Endothelial cell of umbilical vein (primary cell): Measurements from ENCODE around the gene VANGL1. TPM values are rescaled to one million over a fixed set of nuclear protein-coding genes. Genes with fewer than 3 reads are reported as not detected.

ENCODE experiments used
- BruUV-seq: library from RNA; stranded (reverse); fragments of 400-500 nt; replicated peaks from 2 replicates; lab custom pipeline; 2021; lab: Mats Ljungman, UMichigan
- CTCF ChIA-PET: fragments of 300-600, 350-600 bp; sonication (Branson Sonifier 250); formaldehyde crosslinking; loops from one replicate; lab custom pipeline; 2021; ENCODE audit warnings: antibody characterized with exemption, inconsistent platforms; lab: Charles Lee
- POLR2A ChIA-PET: fragments of 300-600, 350-600 bp; sonication (Branson Sonifier 250); formaldehyde crosslinking; loops from one replicate; lab custom pipeline; 2021; ENCODE audit warnings: antibody characterized with exemption, inconsistent platforms; lab: Charles Lee
- DNase-seq: peaks from one replicate; pipeline ENCODE4 v3.0.0-alpha.2; 2011; ENCODE audit warnings: low read depth, low spot score
- FAIRE-seq: peaks from 2 replicates; lab custom pipeline; 2011; peaks lifted over from hg19 to GRCh38; lab: Jason Lieb, UNC
- H2AFZ ChIP-seq: 2 replicates; pipeline ENCODE4 v1.6.0; 2012; ENCODE audit warnings: low read depth, low read length, control low read depth, inconsistent platforms
- H3K27ac ChIP-seq: 2 replicates; pipeline ENCODE4 v1.5.1; 2011; ENCODE audit warnings: low read depth, mild to moderate bottlenecking, control low read depth, low read length, moderate library complexity; ENCODE audit not compliant: insufficient read depth
- H3K27me3 ChIP-seq, 2 experiments: 2 replicates each; pipeline versions ENCODE4 v1.6.0 to v1.6.1; 2011; ENCODE audit warnings: low read length in 2 of 2, mixed read lengths in 1 of 2; ENCODE audit not compliant: control insufficient read depth in 2 of 2, insufficient read depth in 2 of 2
- H3K36me3 ChIP-seq, 2 experiments: 2 replicates in 1 of 2; 3 replicates in 1 of 2; pipeline ENCODE4 v1.5.1; 2011; ENCODE audit warnings: low read length in 2 of 2, mild to moderate bottlenecking in 1 of 2, moderate library complexity in 1 of 2; ENCODE audit not compliant: control insufficient read depth in 2 of 2, insufficient read depth in 2 of 2; ENCODE audit errors: extremely low read depth in 1 of 2
- H3K4me1 ChIP-seq: 3 replicates; pipeline ENCODE4 v1.5.1; 2011; ENCODE audit warnings: mild to moderate bottlenecking, low read length; ENCODE audit not compliant: control insufficient read depth, insufficient read depth; ENCODE audit errors: extremely low read depth
- H3K4me2 ChIP-seq: 2 replicates; pipeline ENCODE4 v1.6.1; 2011; ENCODE audit warnings: low read length, control low read depth, mixed read lengths; ENCODE audit not compliant: insufficient read depth
- H3K4me3 ChIP-seq, 3 experiments: fragments of 200-600 bp in 1 of 3; sonication (generic), shearing (Covaris generic) in 1 of 3; replicated peaks in 1 of 3; 2 replicates each; pipeline ENCODE4 v1.5.1; 2011 to 2016; ENCODE audit warnings: control low read depth in 3 of 3, low read length in 3 of 3, mild to moderate bottlenecking in 2 of 3, inconsistent platforms in 1 of 3, low read depth in 1 of 3, moderate library complexity in 1 of 3; ENCODE audit not compliant: insufficient read depth in 1 of 3
- H3K79me2 ChIP-seq: 2 replicates; pipeline ENCODE4 v1.6.0; 2012; ENCODE audit warnings: low read length, inconsistent platforms; ENCODE audit not compliant: control insufficient read depth, insufficient read depth
- H3K9ac ChIP-seq: replicated peaks from 2 replicates; pipeline ENCODE3; 2011; ENCODE audit warnings: low read length, control low read depth; ENCODE audit not compliant: insufficient read depth; ENCODE audit errors: extremely low read depth
- H3K9me1 ChIP-seq: replicated peaks from 3 replicates; pipeline ENCODE4 v1.6.0; 2011; ENCODE audit warnings: mild to moderate bottlenecking, low read length; ENCODE audit not compliant: control insufficient read depth, insufficient read depth; ENCODE audit errors: extremely low read depth
- H3K9me3 ChIP-seq: replicated peaks from 2 replicates; pipeline ENCODE4 v1.5.1; 2012; ENCODE audit warnings: low read length, inconsistent platforms; ENCODE audit not compliant: control insufficient read depth, insufficient read depth
- H4K20me1 ChIP-seq: replicated peaks from 2 replicates; pipeline ENCODE3; 2011; ENCODE audit warnings: mild to moderate bottlenecking, low read length; ENCODE audit not compliant: control insufficient read depth, insufficient read depth; ENCODE audit errors: extremely low read depth
- CTCF ChIP-seq, 2 donors: IDR thresholded peaks; 1 replicate in 1 of 2; 2 replicates in 1 of 2; pipeline ENCODE4 v1.5.1; 2011; ENCODE audit warnings: low read length in 2 of 2, mild to moderate bottlenecking in 2 of 2, moderate library complexity in 2 of 2, control low read depth in 1 of 2, inconsistent platforms in 1 of 2, low read depth in 1 of 2; ENCODE audit not compliant: insufficient read depth in 1 of 2; ENCODE audit errors: extremely low read depth in 1 of 2
- EZH2 ChIP-seq: IDR thresholded peaks from 2 replicates; pipeline ENCODE4 v1.6.1; 2012; ENCODE audit warnings: borderline replicate concordance, low read depth, mild to moderate bottlenecking, moderate library complexity, low read length, inconsistent platforms; ENCODE audit not compliant: severe bottlenecking
- FOS ChIP-seq: IDR thresholded peaks from 2 replicates; pipeline ENCODE4 v1.6.1; 2011; ENCODE audit warnings: mild to moderate bottlenecking, low read length, moderate library complexity, borderline replicate concordance; ENCODE audit not compliant: insufficient read depth
- GATA2 ChIP-seq: IDR thresholded peaks from 2 replicates; pipeline ENCODE4 v1.7.0; 2011; ENCODE audit warnings: low read depth, mild to moderate bottlenecking, moderate library complexity, mixed read lengths, low read length; ENCODE audit not compliant: insufficient read length, insufficient read depth
- JUN ChIP-seq: IDR thresholded peaks from 2 replicates; pipeline ENCODE4 v1.6.1; 2011; ENCODE audit warnings: borderline replicate concordance, low read depth; ENCODE audit not compliant: insufficient read length, insufficient read depth
- MAX ChIP-seq: IDR thresholded peaks from 2 replicates; pipeline ENCODE4 v1.6.1; 2011; ENCODE audit not compliant: insufficient read depth, insufficient read length
- MYC ChIP-seq: IDR thresholded peaks from one replicate; pipeline ENCODE4 v1.6.1; 2011; ENCODE audit warnings: mild to moderate bottlenecking, low read depth, low read length
- POLR2A ChIP-seq: IDR thresholded peaks from 2 replicates; pipeline ENCODE4 v1.6.1; 2012; ENCODE audit warnings: low read depth, mild to moderate bottlenecking, control low read depth, low read length
- POLR2AphosphoS5 ChIP-seq: IDR thresholded peaks from 2 replicates; pipeline ENCODE4 v1.6.1; 2012; ENCODE audit warnings: low read depth, mild to moderate bottlenecking, control low read depth, low read length, moderate library complexity; ENCODE audit not compliant: insufficient read depth
- dilution Hi-C: fragments of 300-500 bp; cut with MboI; formaldehyde crosslinking; loops from one replicate; pipeline ENCODE4 v1.15.0; 2019; ENCODE audit warnings: low sequenced_read_pairs; ENCODE audit not compliant: extremely low pct_ligation_motif_present
- intact Hi-C: fragments of 100-400 bp; cut with micrococcal nuclease; formaldehyde crosslinking; loops from one replicate; pipeline ENCODE4 v1.10.0; 2022
- polyA plus RNA-seq, 4 experiments: library from polyadenylated mRNA; depleted of rRNA in 3 of 4; stranded (reverse) in 3 of 4; unstranded in 1 of 4; fragments of >200 nt; gene quantifications; 2 replicates each; pipeline versions ENCODE4 v1.2.1 to v1.2.3, GENCODE V29; 2011 to 2012; ENCODE audit warnings: missing spikeins in 1 of 4
- total RNA-seq: library from RNA; stranded (reverse); gene quantifications from 2 replicates; pipeline ENCODE4 v1.2.3, GENCODE V29; 2021

Gene VANGL1
- total and polyA plus RNA-seq, 2 donors (not counting 3 experiments of a cell fraction or from before 2014, with no cell fraction given): 15.0 to 24.8 TPM

GRCh38 chr1:115726570-115726969 lies 84.8 kb downstream of the VANGL1 start:
- TF ChIP-seq POLR2A: no peak
- no peak for TF ChIP-seq FOS
- no peak for TF ChIP-seq CTCF (IDR thresholded peaks at IDR 0.05; ENCODE audit: extremely low read depth in 1 of 2, insufficient read depth in 1 of 2, low read depth in 1 of 2, low read length in 2 of 2)
- no peak for TF ChIP-seq MYC
- TF ChIP-seq JUN: no peak
- no peak for TF ChIP-seq GATA2
- TF ChIP-seq EZH2: no peak
- no peak for TF ChIP-seq MAX
- TF ChIP-seq POLR2AphosphoS5: no peak
- no peaks in the 10 kb centered on the region for H4K20me1 ChIP-seq
- no peak overlapping the region for H3K4me2 ChIP-seq
- FAIRE-seq: no peak
- H3K27ac ChIP-seq: no peak overlapping the region
- H3K79me2 ChIP-seq: no peaks in the 10 kb centered on the region
- CTCF ChIA-PET: no interaction called here
- no peaks in the 10 kb centered on the region for H3K9me1 ChIP-seq
- no peak overlapping the region for H3K9ac ChIP-seq
- H3K27me3 ChIP-seq: no peaks in the 10 kb centered on the region
- POLR2A ChIA-PET: no interaction called here
- H3K9me3 ChIP-seq: no peaks in the 10 kb centered on the region
- intact Hi-C loops: no loop called here
- BruUV-seq: no TSS peak
- no peaks in the 10 kb centered on the region for H3K36me3 ChIP-seq
- H3K4me3 ChIP-seq: no peak overlapping the region
- no peaks in the 10 kb centered on the region for H3K4me1 ChIP-seq
- no peak overlapping the region for H2AFZ ChIP-seq
- dilution Hi-C loops: no loop called here
- DNase-seq: no peak
